MG63 (cell line): ENCODE data around the gene WRAP73. TPM values are rescaled to one million over a fixed set of nuclear protein-coding genes. Genes with fewer than 3 reads are reported as not detected.
A peak's percentile ranks its signal among the peaks of the same experiment; 100 is the strongest.
"Not testable (repeated sequence)": the region's sequence is repeated elsewhere in the genome, so short reads cannot be mapped to it uniquely, and the experiment has no call there.

ENCODE experiments used
- DNase-seq: peaks from one replicate; pipeline ENCODE4 v3.0.0-alpha.2; 2020
- H3K27me3 ChIP-seq: fragments of 250-450 bp; sonication (Bioruptor Pico); 2 replicates; pipeline ENCODE4 v1.5.1; 2020; ENCODE audit warnings: mild to moderate bottlenecking, moderate library complexity
- H3K36me3 ChIP-seq: fragments of 250-450 bp; sonication (Bioruptor Pico); 2 replicates; pipeline ENCODE4 v1.5.1; 2020; ENCODE audit warnings: mild to moderate bottlenecking, moderate library complexity
- H3K4me3 ChIP-seq: fragments of 250-450 bp; sonication (Bioruptor Pico); 2 replicates; pipeline ENCODE4 v1.5.1; 2020; ENCODE audit warnings: mild to moderate bottlenecking, moderate library complexity
- H3K9me3 ChIP-seq: fragments of 250-450 bp; sonication (Bioruptor Pico); 2 replicates; pipeline ENCODE4 v1.5.1; 2020; ENCODE audit warnings: mild to moderate bottlenecking, moderate library complexity
- total RNA-seq: library from RNA; depleted of rRNA; stranded (reverse); fragments of >200 nt; shearing (Covaris generic); gene quantifications from 2 replicates; pipeline ENCODE4 v1.2.3, GENCODE V29; 2014; ENCODE audit warnings: low replicate concordance

Gene WRAP73
- total RNA-seq, 1 experiment from 2014 or later, result 52.7 TPM

DNA sequence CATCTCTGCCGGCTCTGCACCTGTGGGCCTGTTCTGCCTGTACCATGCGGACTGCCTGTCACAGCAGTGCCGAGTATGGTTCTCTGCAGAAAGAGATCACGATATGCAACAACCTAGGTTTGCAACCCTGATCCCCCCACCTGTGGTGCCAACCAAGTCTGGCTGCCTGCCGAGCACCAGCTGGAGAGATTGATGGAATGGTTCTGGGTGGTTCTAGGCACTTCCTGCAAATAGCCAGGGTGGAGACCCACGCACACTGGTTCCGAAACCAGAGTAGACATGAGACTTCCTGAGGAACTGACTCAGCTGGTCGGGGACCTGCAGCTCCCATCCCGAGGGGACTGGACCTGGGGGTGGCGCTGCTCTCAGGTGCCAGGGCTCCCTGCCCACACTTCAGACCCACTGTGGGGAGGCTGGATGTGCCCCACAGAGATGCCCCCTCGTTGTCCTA lies 19.7 kb downstream of the WRAP73 start:
- DNase-seq, result no peak
- H3K36me3 ChIP-seq, result peaks cover 9% of the 10 kb centered on the region
- no peaks in the 10 kb centered on the region for H3K9me3 ChIP-seq
- no peak overlapping the region for H3K4me3 ChIP-seq
- no peaks in the 10 kb centered on the region for H3K27me3 ChIP-seq

DNA sequence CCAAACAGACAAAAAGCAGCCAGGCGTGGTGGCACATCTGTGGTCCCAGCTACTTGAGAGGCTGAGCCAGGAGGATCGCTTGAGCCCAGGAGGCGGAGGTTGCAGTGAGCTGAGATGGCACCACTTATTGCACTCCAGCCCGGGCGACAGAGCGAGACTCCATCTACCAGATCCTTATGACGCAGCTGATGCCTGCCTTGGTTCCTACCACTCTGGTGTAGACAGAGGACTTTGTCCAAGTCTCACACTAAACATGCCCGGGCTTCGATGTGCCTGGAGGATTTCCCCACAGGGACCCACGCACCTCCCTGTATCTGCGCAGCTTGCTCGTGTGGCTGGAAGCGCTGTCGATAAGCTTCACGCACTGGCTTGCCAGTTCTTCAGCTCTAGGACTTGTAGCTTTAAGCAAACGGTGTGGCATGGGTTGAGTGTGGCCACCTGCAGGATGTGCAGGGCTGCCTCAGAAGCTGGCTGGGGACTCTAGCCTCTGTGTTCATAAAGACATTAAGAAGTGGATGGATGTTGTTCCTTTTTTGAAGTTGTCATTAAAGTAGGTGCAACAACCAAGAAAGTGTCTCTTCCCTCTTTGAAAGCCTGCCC lies 20.2 kb downstream of the WRAP73 start:
- no peaks in the 10 kb centered on the region for H3K9me3 ChIP-seq
- H3K4me3 ChIP-seq, result no peak overlapping the region
- no peaks in the 10 kb centered on the region for H3K27me3 ChIP-seq
- H3K36me3 ChIP-seq, result peaks cover 9% of the 10 kb centered on the region
- no peak for DNase-seq

DNA sequence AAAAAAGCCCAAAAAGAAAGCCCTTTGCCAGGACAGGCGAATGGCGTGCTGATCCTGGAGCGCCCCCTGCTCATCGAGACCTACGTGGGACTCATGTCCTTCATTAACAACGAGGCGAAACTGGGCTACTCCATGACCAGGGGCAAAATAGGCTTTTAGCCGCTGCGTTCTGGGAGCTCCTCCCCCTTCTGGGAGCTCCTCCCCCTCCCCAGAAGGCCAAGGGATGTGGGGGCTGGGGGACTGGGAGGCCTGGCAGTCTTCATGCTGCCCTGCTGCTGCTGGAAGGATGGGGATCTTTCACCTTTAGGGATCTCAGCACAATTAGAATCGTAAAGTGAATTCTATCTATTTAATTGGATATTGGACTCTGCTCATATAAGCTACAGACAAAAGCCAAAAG lies 21.5 kb downstream of the WRAP73 start:
- H3K27me3 ChIP-seq, result no peaks in the 10 kb centered on the region
- H3K36me3 ChIP-seq, result peaks cover 9% of the 10 kb centered on the region
- H3K9me3 ChIP-seq, result no peaks in the 10 kb centered on the region
- no peak for DNase-seq
- H3K4me3 ChIP-seq, result no peak overlapping the region

DNA sequence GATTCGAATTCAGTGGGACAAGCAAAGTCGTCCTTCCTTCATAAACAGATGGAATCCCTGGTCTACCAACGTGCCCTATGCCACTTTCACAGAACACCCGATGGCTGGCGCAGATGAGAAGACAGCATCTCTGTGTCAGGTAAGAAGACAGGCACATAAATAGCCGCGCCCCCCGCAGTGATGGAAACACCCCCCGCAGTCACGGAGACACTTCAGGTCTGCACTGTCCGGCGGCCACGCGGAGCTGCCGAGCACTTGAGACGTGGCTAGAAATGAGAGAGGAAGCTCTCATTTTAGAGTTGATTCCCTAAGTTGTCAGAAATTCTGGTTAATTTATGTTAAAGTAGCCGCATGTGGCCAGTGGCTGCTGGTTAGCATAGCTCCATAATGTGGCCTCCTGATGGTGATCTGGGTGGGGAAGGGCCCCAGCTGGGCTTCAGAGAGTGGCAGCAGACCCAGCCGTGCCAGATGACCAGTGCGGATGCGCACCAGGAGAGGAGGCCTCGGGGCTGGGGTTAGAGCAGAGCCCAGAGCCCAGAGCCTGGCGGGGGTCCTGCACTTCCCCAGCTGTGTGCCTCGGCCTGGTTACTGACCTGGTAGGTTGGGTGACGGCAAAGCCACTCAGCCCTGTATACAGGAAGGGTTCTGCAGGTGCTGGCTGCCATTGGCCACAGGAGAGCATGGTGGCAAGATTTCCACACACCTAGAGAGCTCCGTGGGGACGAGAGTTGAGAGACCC lies 22.2 kb downstream of the WRAP73 start:
- no peak for DNase-seq
- no peaks in the 10 kb centered on the region for H3K9me3 ChIP-seq
- no peaks in the 10 kb centered on the region for H3K27me3 ChIP-seq
- H3K36me3 ChIP-seq, result peaks cover 9% of the 10 kb centered on the region
- no peak overlapping the region for H3K4me3 ChIP-seq

DNA sequence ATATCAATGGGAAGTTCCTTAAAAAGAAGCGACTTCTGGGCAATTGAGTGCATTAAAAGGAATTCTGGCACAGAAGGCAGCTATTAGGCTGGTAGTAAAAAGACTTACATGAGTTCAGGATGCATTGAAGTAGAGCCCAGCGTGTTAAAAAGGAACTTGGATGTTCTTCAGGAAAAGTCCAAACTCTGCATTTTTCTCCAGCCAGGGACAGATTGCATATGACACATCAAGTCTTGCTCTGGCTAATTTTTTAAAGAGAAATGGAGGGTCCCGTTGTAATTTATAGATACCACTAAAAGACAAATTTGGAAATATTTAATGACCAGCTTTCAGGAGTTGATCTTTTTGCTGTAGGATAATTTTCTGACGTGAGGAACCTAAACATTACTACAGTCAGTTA lies 23.9 kb downstream of the WRAP73 start:
- no peaks in the 10 kb centered on the region for H3K27me3 ChIP-seq
- H3K36me3 ChIP-seq, result peaks cover 9% of the 10 kb centered on the region
- no peaks in the 10 kb centered on the region for H3K9me3 ChIP-seq
- peak overlapping the region; percentile 86 for H3K4me3 ChIP-seq
- no peak for DNase-seq

DNA sequence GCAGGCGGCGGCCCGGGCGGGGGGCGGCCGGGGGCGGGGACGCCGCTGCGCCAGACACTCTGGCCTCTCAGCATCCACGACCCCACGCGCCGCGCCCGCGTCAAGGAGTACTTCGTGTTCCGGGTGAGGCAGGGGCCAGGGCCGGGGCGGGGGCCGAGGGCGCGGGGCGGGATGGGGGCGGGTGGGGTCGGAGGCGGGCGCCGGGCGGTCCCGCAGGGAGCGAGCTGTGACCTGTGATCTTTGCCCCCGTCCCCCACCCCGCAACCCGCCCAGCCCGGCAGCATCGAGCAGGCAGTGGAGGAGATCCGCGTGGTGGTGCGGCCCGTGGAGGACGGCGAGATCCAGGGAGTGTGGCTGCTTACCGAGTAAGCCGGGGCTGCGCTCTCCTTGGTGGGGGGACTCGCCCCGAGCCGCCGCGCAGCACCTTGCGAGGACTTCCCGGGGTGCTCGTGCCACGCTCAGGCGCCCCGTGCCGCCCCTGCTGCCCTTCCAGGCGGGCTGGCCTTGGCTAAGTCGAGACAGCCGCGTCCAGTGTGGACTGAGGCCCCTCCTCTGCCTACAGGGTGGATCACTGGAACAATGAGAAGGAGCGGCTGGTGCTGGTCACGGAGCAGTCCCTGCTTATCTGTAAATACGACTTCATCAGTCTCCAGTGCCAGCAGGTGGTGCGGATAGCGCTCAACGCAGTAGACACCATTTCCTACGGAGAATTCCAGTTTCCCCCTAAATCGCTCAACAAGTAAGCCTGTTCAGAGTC lies 24.6 kb downstream of the WRAP73 start:
- Histone ChIP-seq H3K9me3 (no peaks in the 10 kb centered on the region), H3K27me3 (no peaks in the 10 kb centered on the region), H3K4me3 (peak overlapping the region; percentile 86), H3K36me3 (peaks cover 9% of the 10 kb centered on the region)
- DNase-seq, result no peak

DNA sequence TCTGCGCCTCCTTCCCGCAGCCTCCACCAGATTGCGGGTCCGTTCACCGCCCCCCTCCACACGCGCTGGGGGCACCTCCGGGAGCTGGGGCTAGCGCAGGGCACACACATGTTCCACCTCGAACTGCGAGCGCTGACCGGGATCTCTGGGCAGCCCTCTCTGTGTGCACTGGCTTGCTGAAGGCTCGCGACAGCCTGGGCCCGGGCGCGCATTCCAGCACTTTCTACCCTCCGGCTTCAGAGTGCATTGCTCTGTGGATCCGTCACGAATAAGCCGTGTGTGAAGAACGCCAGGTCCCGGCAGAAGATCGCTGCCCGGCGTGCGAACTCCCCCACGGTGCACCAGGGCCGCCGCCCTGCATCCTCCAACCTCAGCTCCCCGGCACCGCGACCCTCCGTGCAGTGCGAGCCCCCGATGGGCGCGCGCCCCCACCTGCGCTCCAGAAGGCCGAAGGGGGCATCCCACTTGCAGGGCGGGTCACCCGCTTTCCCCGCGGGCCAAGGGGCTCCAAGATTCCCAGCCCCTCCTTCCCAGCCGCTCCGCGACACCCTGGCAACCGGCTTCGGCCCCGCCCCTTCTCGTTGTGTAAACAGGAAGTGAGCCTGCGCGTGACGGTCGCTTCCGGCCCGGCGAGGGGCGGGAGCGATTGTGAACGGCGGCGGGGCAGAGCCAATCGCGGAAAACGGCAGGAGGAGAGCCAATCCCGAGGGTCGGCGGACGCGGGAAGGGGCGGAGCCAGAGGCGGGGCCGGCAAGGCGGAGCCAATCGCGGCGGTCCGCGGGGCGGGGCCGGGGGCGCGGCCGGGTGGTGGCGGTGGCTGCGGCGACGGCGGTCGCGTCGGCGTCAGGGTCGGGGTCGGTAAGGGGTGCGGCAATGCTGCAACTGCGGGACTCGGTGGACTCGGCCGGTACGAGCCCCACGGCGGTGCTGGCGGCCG lies 25.4 kb downstream of the WRAP73 start, which contains the start of gene TPRG1L:
Gene TPRG1L (plus strand): TSS at position 816 of the 937 bp plus-strand sequence. CDS start 58 bp downstream, at position 874.
- DNase-seq, result peak; percentile 95
- H3K4me3 ChIP-seq, result peak within 1 kb of the TSS; percentile 86
- peaks cover 9% of the 10 kb centered on the region for H3K36me3 ChIP-seq
- H3K27me3 ChIP-seq, result no peaks in the 10 kb centered on the region
- H3K9me3 ChIP-seq, result no peaks in the 10 kb centered on the region

DNA sequence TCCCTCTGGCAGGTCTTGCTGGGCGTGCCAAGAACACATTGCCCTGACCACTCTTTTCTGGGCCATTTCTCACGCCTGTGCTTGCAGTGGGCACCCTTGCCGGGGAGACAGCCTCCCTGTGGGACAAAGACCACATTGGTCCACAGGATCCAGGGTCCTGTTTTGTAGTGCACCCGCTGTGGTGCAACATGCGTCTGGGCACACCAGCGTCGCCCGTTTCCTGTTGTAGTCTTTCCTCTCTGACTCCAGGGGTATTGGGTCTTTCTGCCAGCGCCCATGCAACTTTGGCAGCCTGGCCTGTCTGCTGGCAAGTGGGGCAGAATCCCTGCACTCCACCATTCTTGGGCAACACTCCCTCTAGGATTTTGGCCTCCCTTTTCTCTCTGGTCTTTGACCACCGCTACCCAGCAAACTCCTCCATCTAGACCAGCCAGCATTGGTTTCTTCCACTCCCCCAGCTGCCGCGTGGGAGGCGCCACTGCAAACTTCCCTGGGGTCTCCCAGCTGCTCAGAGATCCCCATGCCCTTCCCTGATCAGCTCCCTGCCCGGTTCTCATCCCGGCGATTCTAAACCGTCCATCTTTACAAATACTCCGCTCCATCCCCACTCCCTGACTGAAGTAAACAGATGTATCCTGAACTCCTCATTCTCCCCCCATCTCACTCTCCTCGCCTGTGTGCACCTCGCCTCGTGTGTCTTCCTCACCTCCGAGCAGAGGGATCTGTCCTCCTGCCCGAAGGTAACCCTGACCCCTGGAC lies 26.3 kb downstream of the WRAP73 start:
- H3K4me3 ChIP-seq, result peak overlapping the region; percentile 86
- no peaks in the 10 kb centered on the region for H3K27me3 ChIP-seq
- H3K36me3 ChIP-seq, result peaks cover 9% of the 10 kb centered on the region
- DNase-seq, result no peak
- no peaks in the 10 kb centered on the region for H3K9me3 ChIP-seq

DNA sequence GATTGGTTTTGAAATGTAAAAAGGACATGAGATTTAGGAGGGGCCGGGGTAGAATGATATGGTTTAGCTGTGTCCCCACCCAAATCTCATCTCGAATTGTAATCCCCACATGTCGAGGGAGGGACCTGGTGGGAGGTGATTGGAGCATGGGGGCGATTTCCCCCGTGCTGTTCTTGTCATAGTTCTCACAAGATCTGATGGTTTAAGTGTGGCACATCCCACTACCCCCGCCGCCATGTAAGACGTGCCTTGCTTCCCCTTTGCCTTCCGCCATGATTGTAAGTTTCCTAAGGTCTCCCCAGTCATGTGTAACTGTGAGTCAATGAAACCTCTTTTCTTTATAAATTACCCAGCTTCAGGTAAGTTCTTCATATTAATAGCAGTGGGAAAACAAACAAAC lies 27.8 kb downstream of the WRAP73 start:
- H3K27me3 ChIP-seq, H3K36me3 ChIP-seq, H3K9me3 ChIP-seq, DNase-seq, H3K4me3 ChIP-seq: not testable (repeated sequence)

DNA sequence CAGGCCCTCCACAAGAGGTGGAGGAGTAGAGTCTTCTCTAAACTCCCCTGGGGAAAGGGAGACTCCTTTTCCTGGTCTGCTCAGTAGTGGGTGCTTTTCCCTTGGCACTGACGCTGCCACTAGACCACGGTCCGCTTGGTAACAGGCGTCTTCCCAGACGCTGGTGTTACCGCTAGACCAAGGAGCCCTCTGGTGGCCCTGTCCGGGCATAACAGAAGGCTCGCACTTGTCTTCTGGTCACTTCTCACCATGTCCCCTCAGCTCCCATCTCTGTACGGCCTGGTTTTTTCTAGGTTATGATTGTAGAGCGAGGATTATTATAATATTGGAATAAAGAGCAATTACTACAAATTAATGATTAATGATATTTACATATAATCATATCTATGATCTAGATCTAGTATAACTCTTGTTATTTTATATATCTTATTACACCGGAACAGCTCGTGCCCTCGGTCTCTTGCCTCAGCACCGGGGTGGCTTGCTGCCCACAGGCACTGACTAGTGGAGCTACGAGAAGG lies 28.7 kb downstream of the WRAP73 start:
- not testable (repeated sequence) for H3K4me3 ChIP-seq, H3K27me3 ChIP-seq, H3K9me3 ChIP-seq, H3K36me3 ChIP-seq
- DNase-seq, result peak; percentile 64

DNA sequence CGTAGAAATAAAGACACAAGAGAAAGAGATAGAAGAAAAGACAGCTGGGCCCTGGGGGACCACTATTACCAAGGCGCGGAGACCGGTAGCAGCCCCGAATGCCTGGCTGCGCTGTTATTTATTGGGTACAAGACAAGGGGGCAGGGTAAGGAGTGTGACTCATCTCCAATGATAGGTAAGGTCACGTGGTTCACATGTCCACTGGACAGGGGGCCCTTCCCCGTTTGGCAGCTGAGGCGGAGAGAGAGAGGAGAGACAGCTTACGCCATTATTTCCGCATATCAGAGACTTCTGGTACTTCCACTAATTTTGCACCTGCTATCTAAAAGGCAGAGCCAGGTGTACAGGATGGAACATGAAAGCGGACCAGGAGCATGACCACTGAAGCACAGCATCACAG lies 29.2 kb downstream of the WRAP73 start:
- DNase-seq, result no peak

DNA sequence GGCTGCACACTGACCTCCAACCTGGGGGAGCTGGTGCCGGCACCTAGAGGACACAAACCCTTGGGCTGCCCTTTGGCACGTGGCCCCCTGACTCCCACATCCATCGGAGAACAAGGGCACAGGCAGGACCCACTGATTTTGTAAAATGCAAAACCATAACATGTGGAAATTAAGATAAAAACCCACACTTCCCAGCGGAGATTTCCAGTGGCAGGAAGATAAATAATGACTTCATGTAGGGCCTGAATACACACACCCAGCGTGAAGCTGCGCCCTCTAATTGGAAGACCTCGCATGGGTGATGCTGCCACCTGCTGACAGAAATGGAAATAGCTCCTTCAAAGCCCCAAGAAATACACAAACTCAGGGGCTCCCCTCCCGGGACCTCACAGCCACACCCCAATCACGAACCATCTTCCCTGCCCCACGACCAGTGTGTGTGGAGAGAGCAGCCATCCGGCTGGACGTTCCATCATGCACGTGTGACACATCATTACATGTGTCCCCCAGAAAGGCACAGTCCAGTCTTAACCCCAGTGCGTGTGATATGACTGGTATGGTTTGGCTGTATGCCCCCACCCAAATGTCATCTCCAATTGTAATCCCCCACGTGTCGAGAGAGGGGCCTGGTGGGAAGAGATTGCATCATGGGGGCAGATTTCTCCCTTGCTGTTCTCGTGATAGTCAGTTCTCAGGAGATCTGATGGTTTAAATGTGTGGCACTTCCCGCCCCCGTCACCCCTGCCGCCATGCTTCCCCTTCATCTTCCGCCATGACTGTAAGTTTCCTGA lies 30.8 kb downstream of the WRAP73 start:
- Histone ChIP-seq H3K9me3 (no peaks in the 10 kb centered on the region), H3K36me3 (no peaks in the 10 kb centered on the region), H3K4me3 (no peak overlapping the region), H3K27me3 (no peaks in the 10 kb centered on the region)
- DNase-seq, result peak; percentile 58

More for the DNA sequence above, 29.2 kb downstream of the WRAP73 start:
- H3K36me3 ChIP-seq, result no peaks in the 10 kb centered on the region
- H3K9me3 ChIP-seq, result no peaks in the 10 kb centered on the region
- no peak overlapping the region for H3K4me3 ChIP-seq
- no peaks in the 10 kb centered on the region for H3K27me3 ChIP-seq

DNA sequence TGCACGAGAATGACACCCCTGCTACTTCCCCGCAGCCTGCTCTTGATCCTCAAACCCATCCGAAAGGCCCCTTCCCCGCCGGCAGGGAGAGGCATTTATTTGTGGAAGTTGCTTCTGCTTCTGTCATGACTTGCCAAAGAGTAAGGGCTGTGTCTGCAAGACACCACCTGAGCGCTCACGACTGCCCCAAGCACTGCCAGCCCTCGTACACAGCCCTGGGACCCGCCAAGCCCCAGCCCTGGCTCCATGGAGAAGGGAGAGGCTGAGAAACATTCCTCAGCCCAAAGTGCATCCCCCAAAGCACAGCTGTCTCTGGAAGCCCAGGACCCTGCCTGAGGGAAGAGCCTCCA lies 31.4 kb downstream of the WRAP73 start:
- H3K9me3 ChIP-seq, result no peaks in the 10 kb centered on the region
- no peaks in the 10 kb centered on the region for H3K27me3 ChIP-seq
- no peaks in the 10 kb centered on the region for H3K36me3 ChIP-seq
- no peak for DNase-seq
- H3K4me3 ChIP-seq, result no peak overlapping the region

DNA sequence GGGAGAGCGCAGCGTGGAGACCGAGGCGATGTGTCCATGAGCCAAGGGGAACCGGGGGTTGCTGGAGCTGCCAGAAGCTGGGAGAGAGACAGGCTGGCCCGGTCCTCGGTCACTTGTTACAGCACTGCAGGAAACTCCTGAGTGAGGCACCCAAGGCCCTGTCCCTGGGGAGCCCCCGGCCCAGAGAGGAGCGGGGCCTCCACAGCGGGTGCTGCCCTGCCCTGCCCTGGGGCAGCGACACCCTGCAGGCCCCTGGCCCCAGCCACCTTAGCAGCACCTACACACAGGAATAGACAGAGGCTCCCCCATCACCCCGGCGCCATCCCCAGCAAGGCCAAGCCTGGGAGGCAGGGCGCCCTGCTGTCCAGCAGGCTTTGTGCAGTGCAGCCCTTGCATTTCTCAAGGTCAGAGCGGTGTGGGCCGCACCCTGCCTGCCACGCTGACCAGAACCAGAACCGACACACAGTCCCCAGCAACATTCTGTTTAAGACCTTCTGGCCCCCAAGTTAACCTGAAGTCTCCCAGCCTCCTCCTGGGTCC lies 32.0 kb downstream of the WRAP73 start:
- DNase-seq, result no peak
- H3K4me3 ChIP-seq, result no peak overlapping the region
- no peaks in the 10 kb centered on the region for H3K9me3 ChIP-seq
- no peaks in the 10 kb centered on the region for H3K36me3 ChIP-seq
- H3K27me3 ChIP-seq, result no peaks in the 10 kb centered on the region

DNA sequence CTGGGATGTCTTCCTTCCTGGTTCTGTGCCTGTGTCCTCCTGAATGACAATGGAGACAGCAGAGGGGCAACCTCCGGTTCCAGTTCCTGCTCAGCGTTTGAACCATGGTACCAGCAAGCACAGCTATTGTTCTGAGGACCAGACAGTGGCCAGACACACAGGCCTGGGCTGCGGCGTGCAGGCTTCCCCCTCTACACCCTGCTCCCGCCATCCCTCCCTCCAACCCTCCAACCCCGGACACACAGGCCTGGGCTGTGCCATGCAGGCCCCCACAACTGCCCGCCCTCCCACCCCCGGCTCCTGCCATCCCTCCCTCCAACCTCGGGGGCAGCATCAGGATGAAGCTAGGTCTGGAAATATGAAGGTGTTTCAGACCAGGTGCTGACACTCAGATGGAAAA lies 33.0 kb downstream of the WRAP73 start:
- Histone ChIP-seq H3K4me3 (no peak overlapping the region), H3K36me3 (no peaks in the 10 kb centered on the region), H3K9me3 (no peaks in the 10 kb centered on the region), H3K27me3 (no peaks in the 10 kb centered on the region)
- DNase-seq, result no peak
